Upper lobe of left lung (tissue), 6 donors: ENCODE results near the gene SLC39A13. TPM values are rescaled to one million over a fixed set of nuclear protein-coding genes. Genes with fewer than 3 reads are reported as not detected.

Experiments used
- ATAC-seq, 2 donors: fragments of 200-7000 bp; cut with Tn5 transposase; one replicate each; pipeline ENCODE4 v1.9.1; 2022; ENCODE audit warnings: mild to moderate bottlenecking in 2 of 2, moderate library complexity in 2 of 2; ENCODE audit not compliant: low FRiP score in 2 of 2
- DNase-seq, 2 donors: peaks; one replicate each; pipeline ENCODE4 v3.0.0-alpha.2; 2019 to 2020
- H3K27ac ChIP-seq, 4 donors: fragments of 200-600 bp; sonication (generic); one replicate each; pipeline ENCODE4 v1.5.1; 2016 to 2019
- H3K27me3 ChIP-seq, 4 donors: fragments of 200-600 bp; sonication (generic); one replicate each; pipeline ENCODE4 v1.5.1; 2017 to 2019
- H3K36me3 ChIP-seq, 4 donors: fragments of 200-600 bp; sonication (generic); one replicate each; pipeline ENCODE4 v1.5.1; 2016 to 2019
- H3K4me1 ChIP-seq, 4 donors: fragments of 200-600 bp; sonication (generic); one replicate each; pipeline ENCODE4 v1.5.1; 2018 to 2019
- H3K4me3 ChIP-seq, 4 donors: fragments of 200-600 bp; sonication (generic); one replicate each; pipeline ENCODE4 v1.5.1; 2017 to 2019; ENCODE audit warnings: mild to moderate bottlenecking in 2 of 4, moderate library complexity in 1 of 4
- H3K9me3 ChIP-seq, 4 donors: fragments of 200-600 bp; sonication (generic); one replicate each; pipeline ENCODE4 v1.5.1; 2018 to 2019
- EP300 ChIP-seq, 4 donors: sonication (generic); formaldehyde crosslinking; IDR thresholded peaks; one replicate each; pipeline ENCODE4 v1.5.1; 2017; ENCODE audit warnings: antibody characterized with exemption in 4 of 4, control low read depth in 2 of 4
- POLR2A ChIP-seq, 4 donors: fragments of 450-650 bp; IDR thresholded peaks; one replicate each; pipeline ENCODE4 v1.5.1; 2016 to 2017; ENCODE audit warnings: antibody characterized with exemption in 4 of 4, mild to moderate bottlenecking in 2 of 4
- POLR2AphosphoS5 ChIP-seq, 2 donors: sonication (generic); formaldehyde crosslinking; IDR thresholded peaks; one replicate each; pipeline ENCODE4 v1.5.1; 2017; ENCODE audit warnings: antibody characterized with exemption in 2 of 2
- WGBS, 2 donors: methylation state at CpG; one replicate each; pipeline ENCODE4 v1.1.5; 2017 to 2018; 5-methylcytosine and 5-hydroxymethylcytosine counted together
- total RNA-seq, 6 donors: library from RNA; depleted of rRNA in 4 of 6; stranded (reverse); fragments of >200 nt in 4 of 6; gene quantifications; one replicate each; pipeline versions ENCODE4 v1.1.0 to v1.2.1, GENCODE V29; 2016 to 2021
- TF ChIP-seq, protein P1 (sequence below), 6 experiments: fragments of 450-650 bp in 4 of 6; fragments of 200-600 bp in 2 of 6; sonication (generic) in 2 of 6; IDR thresholded peaks; one replicate each; pipeline ENCODE4 v1.5.1; 2016 to 2019; ENCODE audit warnings: antibody characterized with exemption in 6 of 6
- donor health status: DM: no; HTN: no; CAD: no; lungs with moderate emphysema.
- donor health status: DM: no; HTN: yes; CAD: no; lungs with severe emphysema.

SLC39A13 gene
- total RNA-seq, 6 donors from 2014 or later: 47.9 to 98.8 (median 62.8) TPM

DNA sequence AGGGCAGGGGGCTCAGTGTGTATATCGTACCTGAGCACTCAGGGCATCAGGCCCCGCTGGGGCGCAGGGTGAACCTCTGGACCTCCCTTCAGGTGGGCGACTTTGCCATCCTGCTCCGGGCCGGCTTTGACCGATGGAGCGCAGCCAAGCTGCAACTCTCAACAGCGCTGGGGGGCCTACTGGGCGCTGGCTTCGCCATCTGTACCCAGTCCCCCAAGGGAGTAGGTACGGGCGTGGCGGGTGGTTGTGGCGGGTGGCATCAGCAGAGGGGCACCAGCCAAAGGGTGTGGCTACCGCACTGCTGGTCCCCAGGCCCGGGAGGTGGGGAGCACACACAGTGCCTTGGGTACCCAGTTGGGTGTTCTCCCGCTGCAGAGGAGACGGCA lies 6.3 kb downstream of the SLC39A13 start:
- H3K9me3 ChIP-seq: no peaks in the 10 kb centered on the region
- ATAC-seq (no peak), DNase-seq (peak in 1 of 2 donors; percentile 79)
- TF ChIP-seq, protein P1, sequence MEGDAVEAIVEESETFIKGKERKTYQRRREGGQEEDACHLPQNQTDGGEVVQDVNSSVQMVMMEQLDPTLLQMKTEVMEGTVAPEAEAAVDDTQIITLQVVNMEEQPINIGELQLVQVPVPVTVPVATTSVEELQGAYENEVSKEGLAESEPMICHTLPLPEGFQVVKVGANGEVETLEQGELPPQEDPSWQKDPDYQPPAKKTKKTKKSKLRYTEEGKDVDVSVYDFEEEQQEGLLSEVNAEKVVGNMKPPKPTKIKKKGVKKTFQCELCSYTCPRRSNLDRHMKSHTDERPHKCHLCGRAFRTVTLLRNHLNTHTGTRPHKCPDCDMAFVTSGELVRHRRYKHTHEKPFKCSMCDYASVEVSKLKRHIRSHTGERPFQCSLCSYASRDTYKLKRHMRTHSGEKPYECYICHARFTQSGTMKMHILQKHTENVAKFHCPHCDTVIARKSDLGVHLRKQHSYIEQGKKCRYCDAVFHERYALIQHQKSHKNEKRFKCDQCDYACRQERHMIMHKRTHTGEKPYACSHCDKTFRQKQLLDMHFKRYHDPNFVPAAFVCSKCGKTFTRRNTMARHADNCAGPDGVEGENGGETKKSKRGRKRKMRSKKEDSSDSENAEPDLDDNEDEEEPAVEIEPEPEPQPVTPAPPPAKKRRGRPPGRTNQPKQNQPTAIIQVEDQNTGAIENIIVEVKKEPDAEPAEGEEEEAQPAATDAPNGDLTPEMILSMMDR (IDR thresholded peaks at IDR 0.05): no peak
- no peak for TF ChIP-seq POLR2AphosphoS5 (IDR thresholded peaks at IDR 0.05)
- no peak for TF ChIP-seq EP300 (IDR thresholded peaks at IDR 0.05)
- no peak for TF ChIP-seq POLR2A (IDR thresholded peaks at IDR 0.05)
- H3K36me3 ChIP-seq: peaks cover 6 to 91% (median 53%) of the 10 kb centered on the region in 4 donors
- peak overlapping the region; percentile 68 to 90 (median 80) for H3K27ac ChIP-seq
- 90 to 95% methylated on average over 6 to 14 of the region's 19 CpGs for WGBS, 2 donors
- H3K4me3 ChIP-seq: no peak overlapping the region
- H3K4me1 ChIP-seq: peaks cover 36 to 61% (median 41%) of the 10 kb centered on the region in 4 donors
- H3K27me3 ChIP-seq: no peaks in the 10 kb centered on the region

- Histone ChIP-seq H3K9me3 (no peaks in the 10 kb centered on the region), H3K27me3 (no peaks in the 10 kb centered on the region), H3K27ac (peak overlapping the region; percentile 79 to 90 (median 86)), H3K4me3 (no peak overlapping the region), H3K4me1 (peaks cover 30 to 55% (median 36%) of the 10 kb centered on the region in 4 donors), H3K36me3 (peaks cover 12 to 93% (median 59%) of the 10 kb centered on the region in 4 donors)
- 86 to 93% methylated on average over 24 to 28 of the region's 31 CpGs for WGBS, 2 donors
- ATAC-seq: no peak
- peak in 1 of 2 donors; percentile 61 for DNase-seq
- no peak for TF ChIP-seq EP300 (IDR thresholded peaks at IDR 0.05)
- no peak for TF ChIP-seq POLR2AphosphoS5 (IDR thresholded peaks at IDR 0.05)
- TF ChIP-seq, protein P1 (IDR thresholded peaks at IDR 0.05): no peak
- TF ChIP-seq POLR2A (IDR thresholded peaks at IDR 0.05): no peak
Measured at GRCh38 chr11:47415091-47415854, 6.9 kb downstream of the SLC39A13 start.

DNA sequence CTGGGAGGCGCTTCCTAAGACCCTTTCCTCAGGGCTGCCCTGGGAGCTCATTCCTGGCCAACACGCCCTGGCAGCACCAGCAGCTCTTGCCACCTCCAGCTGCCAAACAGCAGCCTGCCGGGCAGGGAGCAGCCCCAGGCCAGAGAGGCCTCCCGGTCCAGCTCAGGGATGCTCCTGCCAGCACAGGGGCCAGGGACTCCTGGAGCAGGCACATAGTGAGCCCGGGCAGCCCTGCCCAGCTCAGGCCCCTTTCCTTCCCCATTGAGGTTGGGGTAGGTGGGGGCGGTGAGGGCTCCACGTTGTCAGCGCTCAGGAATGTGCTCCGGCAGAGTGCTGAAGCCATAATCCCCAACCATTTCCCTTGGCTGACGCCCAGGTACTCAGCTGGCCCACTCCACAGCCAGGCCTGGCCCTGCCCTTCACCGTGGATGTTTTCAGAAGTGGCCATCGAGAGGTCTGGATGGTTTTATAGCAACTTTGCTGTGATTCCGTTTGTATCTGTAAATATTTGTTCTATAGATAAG lies 7.6 kb downstream of the SLC39A13 start:
- Histone ChIP-seq H3K36me3 (peaks cover 14 to 93% (median 63%) of the 10 kb centered on the region in 4 donors), H3K27me3 (no peaks in the 10 kb centered on the region), H3K4me3 (no peak overlapping the region), H3K4me1 (peaks cover 25 to 50% (median 34%) of the 10 kb centered on the region in 4 donors), H3K27ac (peak overlapping the region; percentile 79 to 90 (median 86)), H3K9me3 (no peaks in the 10 kb centered on the region)
- peak; percentile 82 to 92 for DNase-seq
- peak; percentile 86 to 90 for ATAC-seq
- WGBS, 2 donors: 22 to 45% methylated on average over 5 to 13 of the region's 13 CpGs
- TF ChIP-seq EP300 (IDR thresholded peaks at IDR 0.05) (peak in 1 of 4 donors; percentile 53), POLR2AphosphoS5 (IDR thresholded peaks at IDR 0.05) (peak; percentile 62 to 68), POLR2A (IDR thresholded peaks at IDR 0.05) (peak in 1 of 4 donors; percentile 43)
- TF ChIP-seq, protein P1 (IDR thresholded peaks at IDR 0.05): no peak

GRCh38 chr11:47417712-47418111 lies 9.3 kb downstream of the SLC39A13 start:
- Histone ChIP-seq H3K9me3 (no peaks in the 10 kb centered on the region), H3K36me3 (peaks cover 26 to 94% (median 73%) of the 10 kb centered on the region in 4 donors), H3K4me3 (no peak overlapping the region), H3K27me3 (no peaks in the 10 kb centered on the region), H3K27ac (peak overlapping the region in 3 of 4 donors; percentile 49 to 89 (median 79)), H3K4me1 (peaks cover 22 to 54% (median 26%) of the 10 kb centered on the region in 4 donors)
- no peak for ATAC-seq
- DNase-seq: no peak
- WGBS, 2 donors: 87 to 92% methylated on average over 6 of the region's 6 CpGs
- TF ChIP-seq POLR2AphosphoS5 (IDR thresholded peaks at IDR 0.05): no peak
- no peak for TF ChIP-seq EP300 (IDR thresholded peaks at IDR 0.05)
- TF ChIP-seq, protein P1 (IDR thresholded peaks at IDR 0.05): no peak
- TF ChIP-seq POLR2A (IDR thresholded peaks at IDR 0.05): no peak
